Esophagus (tissue), 2 donors: Measurements from ENCODE around the gene QSOX2. TPM values are rescaled to one million over a fixed set of nuclear protein-coding genes. Genes with fewer than 3 reads are reported as not detected.

Experiments
- H3K27ac ChIP-seq, 2 donors: one replicate each; pipeline ENCODE4 v1.5.1; 2013; ENCODE audit warnings: low read depth in 2 of 2, mild to moderate bottlenecking in 2 of 2, inconsistent platforms in 1 of 2, low read length in 1 of 2, moderate library complexity in 1 of 2
- H3K27me3 ChIP-seq, 2 donors: one replicate each; pipeline ENCODE4 v1.6.1; 2013; ENCODE audit warnings: low read length in 2 of 2, control low read depth in 1 of 2, mild to moderate bottlenecking in 1 of 2; ENCODE audit not compliant: insufficient read depth in 2 of 2, control insufficient read depth in 1 of 2
- H3K36me3 ChIP-seq, 2 donors: one replicate each; pipeline ENCODE4 v1.6.1; 2013; ENCODE audit warnings: low read length in 1 of 2; ENCODE audit not compliant: control insufficient read depth in 2 of 2, insufficient read depth in 2 of 2
- H3K4me1 ChIP-seq, 2 donors: one replicate each; pipeline ENCODE4 v1.6.1; 2013; ENCODE audit warnings: low read length in 1 of 2; ENCODE audit not compliant: control insufficient read depth in 2 of 2, insufficient read depth in 2 of 2
- H3K4me3 ChIP-seq, 2 donors: one replicate each; pipeline ENCODE4 v1.5.1; 2013; ENCODE audit warnings: low read length in 2 of 2, mild to moderate bottlenecking in 2 of 2, low read depth in 1 of 2, moderate library complexity in 1 of 2
- H3K9me3 ChIP-seq, 2 donors: one replicate each; pipeline ENCODE4 v1.6.1; 2013; ENCODE audit warnings: mild to moderate bottlenecking in 2 of 2, low read depth in 1 of 2, low read length in 1 of 2, moderate library complexity in 1 of 2; ENCODE audit not compliant: control insufficient read depth in 2 of 2, insufficient read depth in 1 of 2
- WGBS, 2 donors: extraction: QIAGEN DNeasy Blood & Tissue Kit; methylation state at CpG; one replicate each; pipeline ENCODE4 v1.1.7; 2013; 5-methylcytosine and 5-hydroxymethylcytosine counted together
- polyA plus RNA-seq, 2 donors: library from polyadenylated mRNA; stranded (reverse); fragments of 200-250 nt; gene quantifications; one replicate each; pipeline ENCODE4 v1.2.3, GENCODE V29; 2013
- donor health status: healthy with polysubstance abuse.
- donor health status: Bipolar disorder and iron deficiency.

QSOX2 gene
- polyA plus RNA-seq, 2 donors, result 2.6 to 3.6 TPM

- H3K4me3 ChIP-seq, result no peak overlapping the region
- H3K27ac ChIP-seq, result no peak overlapping the region
- WGBS, 2 donors, result 83 to 84% methylated on average over 12 to 14 of the region's 14 CpGs
- H3K4me1 ChIP-seq, result no peaks in the 10 kb centered on the region
- no peaks in the 10 kb centered on the region for H3K36me3 ChIP-seq
- no peaks in the 10 kb centered on the region for H3K9me3 ChIP-seq
- H3K27me3 ChIP-seq, result peaks cover 2% of the 10 kb centered on the region in 2 donors
These were observed 71.8 kb downstream of the QSOX2 start for GRCh38 chr9:136173648-136174290.

- WGBS, 2 donors, result 80 to 82% methylated on average over 16 of the region's 16 CpGs
These were observed 73.1 kb downstream of the QSOX2 start for GRCh38 chr9:136172412-136173079.

GRCh38 chr9:136171801-136172411 is 73.7 kb downstream of the QSOX2 start:
- Histone ChIP-seq H3K9me3 (no peaks in the 10 kb centered on the region), H3K27me3 (peaks cover 2% of the 10 kb centered on the region in 2 donors), H3K4me1 (no peaks in the 10 kb centered on the region), H3K36me3 (no peaks in the 10 kb centered on the region), H3K27ac (no peak overlapping the region), H3K4me3 (no peak overlapping the region)
- WGBS, 2 donors, result 73 to 74% methylated on average over 11 of the region's 11 CpGs

More at GRCh38 chr9:136172412-136173079, 73.1 kb downstream of the QSOX2 start:
- H3K4me1 ChIP-seq, result no peaks in the 10 kb centered on the region
- H3K9me3 ChIP-seq, result no peaks in the 10 kb centered on the region
- H3K36me3 ChIP-seq, result no peaks in the 10 kb centered on the region
- H3K4me3 ChIP-seq, result no peak overlapping the region
- peaks cover 2% of the 10 kb centered on the region in 2 donors for H3K27me3 ChIP-seq
- no peak overlapping the region for H3K27ac ChIP-seq

- Histone ChIP-seq H3K27ac (no peak overlapping the region), H3K27me3 (peaks cover 2% of the 10 kb centered on the region in 2 donors), H3K36me3 (no peaks in the 10 kb centered on the region), H3K4me1 (no peaks in the 10 kb centered on the region), H3K4me3 (no peak overlapping the region), H3K9me3 (no peaks in the 10 kb centered on the region)
- 42 to 44% methylated on average over 16 of the region's 16 CpGs for WGBS, 2 donors
These were observed 74.4 kb downstream of the QSOX2 start for GRCh38 chr9:136171009-136171800.

- Histone ChIP-seq H3K27ac (no peak overlapping the region), H3K27me3 (peaks cover 2% of the 10 kb centered on the region in 2 donors), H3K4me1 (no peaks in the 10 kb centered on the region), H3K9me3 (no peaks in the 10 kb centered on the region), H3K4me3 (no peak overlapping the region), H3K36me3 (no peaks in the 10 kb centered on the region)
- 36 to 43% methylated on average over 27 to 28 of the region's 28 CpGs for WGBS, 2 donors
These were observed 75.4 kb downstream of the QSOX2 start for GRCh38 chr9:136170006-136170901.

- Histone ChIP-seq H3K4me3 (no peak overlapping the region), H3K4me1 (no peaks in the 10 kb centered on the region), H3K36me3 (no peaks in the 10 kb centered on the region), H3K27me3 (peaks cover 2% of the 10 kb centered on the region in 2 donors), H3K27ac (no peak overlapping the region), H3K9me3 (no peaks in the 10 kb centered on the region)
- WGBS, 2 donors, result 43 to 63% methylated on average over 6 of the region's 6 CpGs
These were observed 76.1 kb downstream of the QSOX2 start for GRCh38 chr9:136169495-136169894.

GRCh38 chr9:136163248-136163850 is 82.3 kb downstream of the QSOX2 start:
- peaks cover 0 to 4% of the 10 kb centered on the region in 2 donors for H3K27me3 ChIP-seq

GRCh38 chr9:136160995-136161610 is 84.5 kb downstream of the QSOX2 start:
- Histone ChIP-seq H3K4me3 (no peak overlapping the region), H3K9me3 (no peaks in the 10 kb centered on the region), H3K4me1 (no peaks in the 10 kb centered on the region), H3K27me3 (peaks cover 0 to 4% of the 10 kb centered on the region in 2 donors), H3K27ac (no peak overlapping the region), H3K36me3 (no peaks in the 10 kb centered on the region)
- 66% methylated on average over 10 of the region's 10 CpGs for WGBS, 2 donors

More at GRCh38 chr9:136163248-136163850, 82.3 kb downstream of the QSOX2 start:
- WGBS, 2 donors, result 60 to 63% methylated on average over 1 of the region's 1 CpG
- Histone ChIP-seq H3K4me1 (no peaks in the 10 kb centered on the region), H3K36me3 (no peaks in the 10 kb centered on the region), H3K9me3 (no peaks in the 10 kb centered on the region), H3K27ac (no peak overlapping the region), H3K4me3 (no peak overlapping the region)
